ENCODE measurements around the gene TRIP13.

Gene TRIP13

DNA sequence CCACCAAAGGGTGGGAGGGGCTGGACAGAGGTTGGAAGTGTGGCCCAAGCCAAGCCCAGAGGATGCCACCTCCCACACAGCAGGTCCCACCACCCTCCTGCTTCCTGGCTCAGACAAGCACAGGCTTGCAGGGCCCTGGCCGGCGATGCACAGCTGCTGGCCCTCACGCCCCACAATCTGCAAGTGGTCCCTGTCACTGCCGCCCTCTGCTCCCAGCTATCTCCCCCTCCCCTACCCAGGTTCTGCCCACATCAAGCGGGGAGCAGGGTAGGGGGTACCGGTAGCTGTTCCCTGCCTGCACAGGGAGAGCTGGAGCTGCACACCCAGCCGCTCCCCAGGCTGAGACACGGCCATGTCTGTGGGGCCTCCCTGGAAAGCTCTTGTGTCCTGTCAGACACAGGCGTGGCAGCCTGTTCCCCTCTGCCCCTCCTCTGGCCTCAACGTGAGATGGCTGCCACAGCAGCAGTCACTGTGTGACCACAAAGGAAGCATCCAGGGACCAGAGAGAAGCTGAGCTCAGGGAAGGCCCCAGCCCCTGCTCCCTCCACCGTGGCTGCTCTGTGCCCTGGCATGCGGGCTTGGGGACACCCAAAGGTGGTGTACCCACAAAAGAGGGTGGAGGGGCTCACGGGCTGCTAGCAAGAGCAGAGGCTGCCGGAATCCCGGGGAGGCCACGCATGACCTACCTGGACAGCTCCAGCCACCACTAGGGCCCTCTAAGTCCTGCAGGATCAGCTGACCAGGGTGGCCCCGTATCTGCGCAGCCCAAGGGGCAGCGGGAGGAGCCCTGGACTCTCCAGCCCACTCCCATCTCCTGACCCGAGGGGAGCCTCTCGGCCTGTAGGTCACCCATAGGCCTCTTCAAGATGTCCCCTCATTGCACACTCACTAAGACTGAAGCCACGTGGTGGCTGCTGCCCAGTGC, 31.0 kb upstream of the TRIP13 start:
- Mint-ChIP-seq H3K9me3 (no peaks in the 10 kb centered on the region), H3K4me1 (ENCODE audit: low read depth) (no peaks in the 10 kb centered on the region), H3K27me3 (ENCODE audit: low read depth) (no peaks in the 10 kb centered on the region), H3K36me3 (ENCODE audit: low read depth) (peaks cover 21% of the 10 kb centered on the region), H3K27ac (no peak overlapping the region), H3K4me3 (no peak overlapping the region)
- no peak for DNase-seq (ENCODE audit: low spot score)

DNA sequence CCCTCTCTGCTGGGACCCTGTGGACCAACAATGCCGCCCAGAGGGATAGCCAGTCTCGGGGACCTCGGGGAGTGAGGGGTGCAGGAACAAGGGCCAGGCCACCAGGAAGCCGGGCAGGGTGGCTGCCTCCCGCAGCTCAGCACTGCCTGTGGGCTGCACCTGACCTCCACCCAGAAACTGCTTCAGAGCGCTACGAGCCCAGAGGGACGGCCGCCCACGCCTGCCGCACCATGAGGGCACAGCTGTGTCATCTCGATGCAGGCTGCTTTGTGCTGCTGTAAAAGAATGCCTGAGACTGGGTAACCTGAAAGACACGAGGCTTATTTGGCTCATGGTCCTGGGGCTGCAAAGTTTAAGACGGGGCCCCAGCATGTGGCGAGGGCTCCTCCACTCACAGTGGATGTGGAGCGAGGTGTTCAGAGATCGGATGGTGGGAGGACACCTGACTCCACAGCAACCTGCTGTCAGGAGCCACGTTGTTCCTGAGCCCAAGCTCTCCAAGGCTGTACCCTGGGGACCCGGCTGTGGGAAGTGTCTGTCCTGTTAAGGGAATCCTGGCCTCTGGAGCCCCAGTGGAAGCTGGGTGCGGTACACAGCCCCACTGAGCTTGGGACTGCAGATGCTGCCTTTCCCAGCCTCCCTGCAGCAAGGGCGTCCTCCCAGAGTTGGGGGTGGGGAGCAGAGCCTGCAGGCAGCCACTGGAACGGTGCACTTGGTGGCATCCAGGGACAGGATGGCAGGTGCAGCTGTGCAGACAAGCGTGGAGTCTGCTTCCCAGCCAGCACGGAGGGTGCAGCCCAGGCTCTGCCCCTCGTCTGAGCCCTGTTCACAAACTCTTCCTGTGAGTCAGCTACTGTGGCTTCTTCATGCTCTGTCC, 30.1 kb upstream of the TRIP13 start:
- no peak for DNase-seq (ENCODE audit: low spot score)
- H3K27ac Mint-ChIP-seq = no peak overlapping the region
- H3K36me3 Mint-ChIP-seq (ENCODE audit: low read depth) = peaks cover 26% of the 10 kb centered on the region
- no peaks in the 10 kb centered on the region for H3K4me1 Mint-ChIP-seq (ENCODE audit: low read depth)
- no peak overlapping the region for H3K4me3 Mint-ChIP-seq
- H3K27me3 Mint-ChIP-seq (ENCODE audit: low read depth) = no peaks in the 10 kb centered on the region
- no peaks in the 10 kb centered on the region for H3K9me3 Mint-ChIP-seq

DNA sequence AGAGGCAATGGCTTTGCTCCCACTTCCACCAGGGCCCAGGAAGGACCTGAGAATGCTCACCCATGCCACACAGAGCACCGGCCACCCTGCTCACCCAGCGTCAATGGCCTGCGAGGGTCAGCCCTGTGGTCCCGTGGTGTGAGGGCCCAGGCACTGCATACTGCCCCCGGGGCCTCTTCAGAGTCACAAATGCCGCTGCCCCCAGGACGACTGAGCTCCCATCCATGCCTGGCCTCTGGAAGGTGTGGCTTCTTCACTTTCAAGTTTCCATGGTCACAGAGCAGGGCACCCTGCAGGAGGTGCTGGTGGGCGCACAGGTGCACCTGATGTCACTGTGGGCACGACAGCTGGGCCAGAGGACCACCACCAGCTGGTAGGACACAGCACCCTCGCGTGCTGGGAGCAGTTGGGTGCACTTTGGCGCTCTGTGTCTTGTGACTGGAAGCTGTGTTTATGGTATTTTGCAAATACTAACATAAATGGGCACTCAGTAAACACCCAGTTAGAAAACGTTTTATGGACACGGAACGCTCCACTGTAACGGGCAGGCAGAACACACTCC, 29.4 kb upstream of the TRIP13 start:
- Mint-ChIP-seq H3K4me1 (ENCODE audit: low read depth) (no peaks in the 10 kb centered on the region), H3K36me3 (ENCODE audit: low read depth) (peaks cover 31% of the 10 kb centered on the region), H3K9me3 (no peaks in the 10 kb centered on the region), H3K4me3 (no peak overlapping the region), H3K27ac (no peak overlapping the region), H3K27me3 (ENCODE audit: low read depth) (no peaks in the 10 kb centered on the region)
- DNase-seq (ENCODE audit: low spot score) = no peak

- H3K4me3 Mint-ChIP-seq = no peak overlapping the region
- no peaks in the 10 kb centered on the region for H3K27me3 Mint-ChIP-seq (ENCODE audit: low read depth)
- H3K36me3 Mint-ChIP-seq (ENCODE audit: low read depth) = peaks cover 36% of the 10 kb centered on the region
- no peak for DNase-seq (ENCODE audit: low spot score)
- H3K27ac Mint-ChIP-seq = no peak overlapping the region
- no peaks in the 10 kb centered on the region for H3K9me3 Mint-ChIP-seq
- H3K4me1 Mint-ChIP-seq (ENCODE audit: low read depth) = no peaks in the 10 kb centered on the region
These were observed 28.1 kb upstream of the TRIP13 start for GRCh38 chr5:864492-865167.

- H3K4me3 Mint-ChIP-seq = no peak overlapping the region
- peaks cover 38% of the 10 kb centered on the region for H3K36me3 Mint-ChIP-seq (ENCODE audit: low read depth)
- H3K27ac Mint-ChIP-seq = no peak overlapping the region
- no peaks in the 10 kb centered on the region for H3K4me1 Mint-ChIP-seq (ENCODE audit: low read depth)
- no peak for DNase-seq (ENCODE audit: low spot score)
- H3K27me3 Mint-ChIP-seq (ENCODE audit: low read depth) = no peaks in the 10 kb centered on the region
- no peaks in the 10 kb centered on the region for H3K9me3 Mint-ChIP-seq
These were observed 27.5 kb upstream of the TRIP13 start for GRCh38 chr5:865168-865521.

DNA sequence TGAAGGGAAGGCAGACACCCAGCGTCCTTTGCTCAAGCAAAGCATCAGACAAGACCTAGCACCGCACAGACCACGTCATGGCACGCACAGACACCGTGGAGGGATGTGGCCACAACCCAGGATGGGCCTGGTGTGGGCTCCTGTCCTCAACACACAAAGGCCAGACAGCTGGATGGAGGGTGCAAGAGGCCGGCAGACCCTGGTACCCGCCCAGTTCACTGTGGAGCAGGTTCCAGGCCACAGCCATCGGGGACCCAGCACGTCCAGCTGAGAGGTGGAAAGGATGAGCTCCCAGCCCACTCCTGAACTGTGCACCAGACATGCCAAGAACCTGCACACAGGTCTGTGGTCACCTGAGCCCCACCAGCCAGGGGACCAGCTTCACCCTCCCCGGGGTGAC, 26.9 kb upstream of the TRIP13 start:
- Mint-ChIP-seq H3K36me3 (ENCODE audit: low read depth) (peaks cover 45% of the 10 kb centered on the region), H3K27me3 (ENCODE audit: low read depth) (no peaks in the 10 kb centered on the region), H3K9me3 (no peaks in the 10 kb centered on the region), H3K4me3 (no peak overlapping the region), H3K4me1 (ENCODE audit: low read depth) (no peaks in the 10 kb centered on the region), H3K27ac (no peak overlapping the region)
- no peak for DNase-seq (ENCODE audit: low spot score)

- Mint-ChIP-seq H3K4me3 (no peak overlapping the region), H3K9me3 (no peaks in the 10 kb centered on the region), H3K4me1 (ENCODE audit: low read depth) (no peaks in the 10 kb centered on the region), H3K36me3 (ENCODE audit: low read depth) (peaks cover 53% of the 10 kb centered on the region), H3K27me3 (ENCODE audit: low read depth) (no peaks in the 10 kb centered on the region), H3K27ac (no peak overlapping the region)
- no peak for DNase-seq (ENCODE audit: low spot score)
These were observed 25.3 kb upstream of the TRIP13 start for GRCh38 chr5:867300-867870.

DNA sequence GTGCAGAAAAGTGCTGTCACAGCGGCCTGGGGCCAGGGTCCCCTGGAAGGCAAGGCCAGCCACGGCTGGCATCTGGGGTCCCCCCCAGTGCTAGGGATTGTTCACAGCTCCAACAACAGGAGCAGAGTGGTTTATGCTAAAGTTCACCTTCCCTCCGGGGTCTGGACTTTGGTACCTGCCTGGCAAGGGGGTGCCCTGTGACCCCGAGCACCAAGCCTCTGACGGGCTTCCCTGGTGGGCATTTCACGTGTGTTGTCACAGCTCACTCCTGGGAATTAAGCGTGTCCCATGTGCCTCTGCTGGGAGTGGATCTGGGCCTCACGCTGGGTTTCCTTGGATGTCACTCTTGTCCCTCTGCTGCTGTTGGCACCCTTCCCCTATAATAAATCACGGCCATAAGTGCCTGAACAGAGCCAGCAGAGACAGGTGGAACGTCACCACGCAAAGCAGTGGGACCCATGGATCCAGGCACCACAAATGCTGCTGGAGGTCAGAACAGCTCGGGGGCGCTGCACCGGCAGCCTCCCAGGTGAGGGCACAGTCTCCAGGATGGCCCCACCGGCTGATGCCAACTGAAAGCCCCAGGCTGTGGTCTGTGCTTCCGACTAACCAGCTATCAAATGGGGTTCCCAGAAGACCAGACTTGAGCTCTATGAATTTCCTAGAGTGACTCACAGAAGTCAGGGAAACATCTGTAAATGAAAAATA, 24.1 kb upstream of the TRIP13 start:
- no peak for DNase-seq (ENCODE audit: low spot score)
- no peak overlapping the region for H3K27ac Mint-ChIP-seq
- no peaks in the 10 kb centered on the region for H3K4me1 Mint-ChIP-seq (ENCODE audit: low read depth)
- peaks cover 54% of the 10 kb centered on the region for H3K36me3 Mint-ChIP-seq (ENCODE audit: low read depth)
- H3K4me3 Mint-ChIP-seq = no peak overlapping the region
- no peaks in the 10 kb centered on the region for H3K9me3 Mint-ChIP-seq
- H3K27me3 Mint-ChIP-seq (ENCODE audit: low read depth) = no peaks in the 10 kb centered on the region

DNA sequence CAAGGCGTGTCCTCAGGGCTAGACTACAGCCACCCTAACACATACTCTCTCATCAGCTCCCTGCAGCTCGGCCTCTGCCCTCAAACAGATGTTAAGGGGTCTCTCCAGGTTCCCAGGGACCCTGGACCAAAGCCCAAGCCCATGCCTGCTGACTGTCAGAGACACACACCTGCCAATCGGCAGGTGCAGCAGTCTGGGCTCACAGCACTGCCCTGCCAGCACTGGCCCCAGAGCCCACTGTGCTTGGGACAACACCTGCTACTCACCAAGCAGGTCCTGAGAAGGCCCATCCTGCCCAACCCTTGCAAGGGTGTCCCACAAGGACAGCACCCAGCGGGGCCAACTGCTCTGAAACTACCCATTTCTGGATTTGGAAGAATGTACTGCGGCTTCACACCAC, 21.7 kb upstream of the TRIP13 start:
- Mint-ChIP-seq H3K27me3 (ENCODE audit: low read depth) (no peaks in the 10 kb centered on the region), H3K9me3 (no peaks in the 10 kb centered on the region), H3K36me3 (ENCODE audit: low read depth) (peaks cover 57% of the 10 kb centered on the region), H3K4me3 (no peak overlapping the region), H3K27ac (no peak overlapping the region), H3K4me1 (ENCODE audit: low read depth) (no peaks in the 10 kb centered on the region)
- no peak for DNase-seq (ENCODE audit: low spot score)

DNA sequence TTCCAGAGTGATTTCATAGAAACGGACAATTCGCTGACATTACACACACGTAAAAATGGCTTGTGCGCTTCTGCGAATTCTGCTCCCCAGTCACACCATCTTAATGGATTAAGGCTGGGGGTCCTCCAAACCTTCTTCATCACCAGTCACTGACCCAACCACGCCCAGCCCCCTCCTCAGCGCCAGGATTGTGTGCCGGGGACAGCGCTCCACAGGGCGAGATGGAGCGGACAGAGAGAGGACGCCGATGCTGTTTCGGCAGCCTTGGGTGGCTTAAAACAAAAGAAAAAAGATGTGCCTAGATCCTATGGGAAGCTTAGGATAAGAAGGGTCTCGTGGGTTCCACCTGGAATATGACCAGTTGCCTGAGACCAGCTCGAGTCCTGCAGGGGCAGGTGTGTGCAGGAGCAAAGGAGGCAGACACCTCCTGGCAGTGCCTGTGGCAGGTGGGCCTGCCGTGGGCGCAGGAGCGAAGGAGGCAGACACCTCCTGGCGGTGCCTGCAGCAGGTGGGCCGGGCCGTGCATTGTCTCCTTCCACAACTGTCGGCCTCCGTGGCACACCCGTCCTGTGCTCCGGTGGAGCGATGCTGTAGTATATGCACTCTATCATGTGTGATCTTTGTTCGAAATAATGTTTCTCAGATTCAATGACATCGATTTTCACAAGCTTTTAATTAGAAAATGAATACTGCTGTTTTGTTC, 20.9 kb upstream of the TRIP13 start:
- Mint-ChIP-seq H3K36me3 (ENCODE audit: low read depth) (peaks cover 53% of the 10 kb centered on the region), H3K4me3 (no peak overlapping the region), H3K27me3 (ENCODE audit: low read depth) (no peaks in the 10 kb centered on the region), H3K9me3 (no peaks in the 10 kb centered on the region), H3K4me1 (ENCODE audit: low read depth) (no peaks in the 10 kb centered on the region), H3K27ac (no peak overlapping the region)
- DNase-seq (ENCODE audit: low spot score) = no peak

DNA sequence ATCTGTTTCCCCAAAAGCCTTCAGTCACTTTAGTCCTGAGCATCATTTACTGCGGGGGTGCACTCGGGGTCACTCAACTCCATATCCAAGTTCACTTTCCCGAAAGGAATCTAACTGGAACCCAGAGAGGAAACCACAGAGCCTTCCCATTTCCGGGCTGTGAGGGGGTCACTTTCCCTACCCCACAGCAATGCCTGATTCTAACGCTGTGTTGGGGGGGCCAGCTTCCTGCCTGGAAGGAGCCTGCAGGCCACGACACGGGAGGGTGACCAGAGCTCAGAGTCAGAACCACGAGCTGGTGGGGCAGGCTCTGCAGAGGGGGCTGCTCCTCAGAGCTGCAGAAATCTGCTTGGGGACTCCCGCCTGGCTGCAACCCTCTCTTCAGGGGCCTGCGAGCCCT, 20.4 kb upstream of the TRIP13 start:
- no peak overlapping the region for H3K4me3 Mint-ChIP-seq
- no peak for DNase-seq (ENCODE audit: low spot score)
- no peaks in the 10 kb centered on the region for H3K4me1 Mint-ChIP-seq (ENCODE audit: low read depth)
- H3K36me3 Mint-ChIP-seq (ENCODE audit: low read depth) = peaks cover 51% of the 10 kb centered on the region
- H3K9me3 Mint-ChIP-seq = no peaks in the 10 kb centered on the region
- no peak overlapping the region for H3K27ac Mint-ChIP-seq
- H3K27me3 Mint-ChIP-seq (ENCODE audit: low read depth) = no peaks in the 10 kb centered on the region

DNA sequence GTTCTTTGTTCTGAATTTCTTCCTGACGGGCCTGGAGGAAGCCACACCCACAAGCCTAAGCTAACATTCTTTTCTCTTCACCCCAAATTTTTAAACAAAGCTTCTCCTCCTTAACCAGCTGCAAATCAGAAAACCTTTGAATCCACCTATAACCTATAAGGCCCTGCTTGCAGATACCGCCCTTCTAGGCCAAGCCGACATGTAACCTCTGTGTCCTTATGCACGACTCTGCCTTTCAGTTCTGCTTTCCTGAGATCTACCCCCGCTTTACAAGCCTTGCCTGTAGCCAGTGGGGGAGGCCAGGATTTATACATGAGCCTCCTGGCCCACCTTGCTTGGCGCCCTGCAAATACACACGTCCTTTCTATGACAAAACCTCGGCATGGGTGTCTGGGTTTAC, 19.4 kb upstream of the TRIP13 start:
- Mint-ChIP-seq H3K36me3 (ENCODE audit: low read depth) (peaks cover 53% of the 10 kb centered on the region), H3K4me3 (no peak overlapping the region), H3K4me1 (ENCODE audit: low read depth) (no peaks in the 10 kb centered on the region), H3K27ac (no peak overlapping the region), H3K9me3 (no peaks in the 10 kb centered on the region), H3K27me3 (ENCODE audit: low read depth) (no peaks in the 10 kb centered on the region)
- DNase-seq (ENCODE audit: low spot score) = no peak

DNA sequence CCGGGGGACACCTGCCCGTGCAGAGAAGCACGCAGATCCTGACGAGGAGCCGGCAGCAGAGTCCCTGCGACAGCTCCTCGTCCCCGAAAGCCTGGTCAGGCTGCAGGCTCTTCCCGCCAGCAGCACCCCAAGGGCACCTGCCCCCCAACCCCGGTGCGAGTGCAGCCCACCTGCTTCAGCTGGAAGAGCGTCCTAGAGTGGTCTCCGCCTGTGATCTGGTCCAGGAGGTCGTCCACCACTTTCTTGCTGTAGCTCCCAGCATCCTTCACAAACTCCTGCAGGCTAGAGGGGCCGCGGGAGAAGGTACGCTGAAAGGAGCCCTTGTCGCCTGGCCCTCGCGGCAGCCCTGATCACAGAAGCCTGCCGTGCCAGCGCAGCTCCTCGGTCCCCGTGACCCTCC, 16.8 kb upstream of the TRIP13 start:
- no peaks in the 10 kb centered on the region for H3K27me3 Mint-ChIP-seq (ENCODE audit: low read depth)
- peaks cover 42% of the 10 kb centered on the region for H3K36me3 Mint-ChIP-seq (ENCODE audit: low read depth)
- no peak overlapping the region for H3K4me3 Mint-ChIP-seq
- no peaks in the 10 kb centered on the region for H3K9me3 Mint-ChIP-seq
- H3K4me1 Mint-ChIP-seq (ENCODE audit: low read depth) = no peaks in the 10 kb centered on the region
- no peak overlapping the region for H3K27ac Mint-ChIP-seq
- DNase-seq (ENCODE audit: low spot score) = no peak

All from T-helper 2 cell treated with Interferon-gamma antibody and Interleukin-4, amounts not matched to agents 5 μg/mL and 100 μg/mL, for 36 hours (primary cell).